ENCODE results near the gene RAPGEF2.

DNA sequence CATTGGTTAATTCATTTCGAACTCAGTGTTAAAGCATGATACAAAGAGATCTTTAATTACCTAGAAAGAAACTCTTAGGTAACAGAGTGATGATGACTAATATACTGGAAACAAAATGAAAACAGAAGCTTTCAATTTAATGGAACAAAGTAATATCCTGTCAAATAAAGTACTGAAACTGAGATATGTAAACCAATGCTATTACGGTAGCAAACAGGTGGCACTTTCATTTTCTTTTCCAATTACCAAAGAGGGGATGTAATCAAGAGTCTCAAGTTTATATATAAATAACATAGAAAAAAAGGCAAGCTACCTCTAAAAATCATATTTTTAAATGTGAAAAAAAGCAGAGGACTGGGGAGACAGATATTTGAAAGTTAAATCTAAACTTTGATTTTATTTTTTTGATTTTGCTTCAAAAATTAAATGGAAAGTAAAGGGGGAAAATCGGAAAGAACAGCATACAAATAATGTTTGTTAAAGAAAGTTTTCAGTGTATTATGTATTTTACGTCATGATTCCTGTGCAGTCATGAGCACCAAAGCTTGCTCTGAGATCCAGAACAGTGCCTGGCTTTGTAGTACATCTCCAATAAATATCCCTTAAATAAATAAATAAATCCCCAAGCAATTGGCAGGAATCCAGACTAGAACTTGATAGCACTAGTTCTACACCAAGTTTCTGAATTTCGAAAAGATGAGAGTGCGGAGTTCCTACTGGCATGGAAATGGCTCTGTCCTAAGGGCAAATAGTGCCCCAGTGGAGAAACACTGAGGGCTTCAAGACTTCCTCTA, 25.0 kb upstream of the RAPGEF2 start:
- no peak for TF ChIP-seq CTCF (IDR thresholded peaks at IDR 0.05)
- no peak for TF ChIP-seq POLR2A (IDR thresholded peaks at IDR 0.05)

Data from thyroid gland (tissue), 4 donors.